AG04449 (cell line): ENCODE measurements around the gene CARHSP1.

Experiments
- CTCF ChIA-PET: fragments of 350-600 bp; formaldehyde crosslinking; extraction: SDS; loops from one replicate; lab custom pipeline; 2021; ENCODE audit warnings: antibody characterized with exemption; lab: Yijun Ruan, JAX
- POLR2A ChIA-PET: fragments of 400-600, 350-600 bp; formaldehyde crosslinking; extraction: SDS; loops from one replicate; lab custom pipeline; 2020; ENCODE audit warnings: antibody characterized with exemption, inconsistent platforms; lab: Yijun Ruan, JAX
- DNase-seq: peaks from one replicate; pipeline ENCODE4 v3.0.0-alpha.2; 2010; ENCODE audit warnings: low read depth, low spot score
- H3K4me3 ChIP-seq: 2 replicates; pipeline ENCODE4 v1.5.1; 2011; ENCODE audit warnings: low read depth, mild to moderate bottlenecking, control low read depth, low read length
- CTCF ChIP-seq: IDR thresholded peaks from one replicate; pipeline ENCODE4 v1.5.1; 2011; ENCODE audit warnings: mild to moderate bottlenecking, moderate library complexity, low read length, control low read depth, inconsistent platforms; ENCODE audit not compliant: insufficient read depth; ENCODE audit errors: missing control alignments

CARHSP1 gene

GRCh38 chr16:8853611-8854010 is 15.2 kb downstream of the CARHSP1 start:
- POLR2A ChIA-PET: no interaction called here
- CTCF ChIA-PET: interaction anchor here (1.1 kb wide), 1 partner anchor 281 kb away, joined by 3 read pairs; no protein-coding TSS in a partner anchor

GRCh38 chr16:8853150-8853549 is 15.7 kb downstream of the CARHSP1 start:
- no peak for TF ChIP-seq CTCF
- CTCF ChIA-PET: interaction anchor here (0.7 to 1.1 kb wide), 2 partner anchors 27 to 282 kb away, joined by 3 to 4 read pairs; no protein-coding TSS in a partner anchor
- POLR2A ChIA-PET: no interaction called here
- no peak for DNase-seq
- H3K4me3 ChIP-seq: no peak overlapping the region

More at GRCh38 chr16:8853611-8854010, 15.2 kb downstream of the CARHSP1 start:
- H3K4me3 ChIP-seq: no peak overlapping the region
- no peak for DNase-seq
- no peak for TF ChIP-seq CTCF

- ChIA-PET POLR2A (no interaction called here), CTCF (interaction anchor here (1.1 kb wide), 1 partner anchor 282 kb away, joined by 3 read pairs; no protein-coding TSS in a partner anchor)
- DNase-seq: no peak
- TF ChIP-seq CTCF: no peak
- H3K4me3 ChIP-seq: no peak overlapping the region
Measured at GRCh38 chr16:8852534-8852933, 16.3 kb downstream of the CARHSP1 start.

GRCh38 chr16:8851761-8852403 is 16.9 kb downstream of the CARHSP1 start:
- CTCF ChIA-PET: interaction anchor here (1.0 kb wide), 1 partner anchor 29 kb away, joined by 5 read pairs; no protein-coding TSS in a partner anchor
- no peak overlapping the region for H3K4me3 ChIP-seq
- POLR2A ChIA-PET: interaction anchor here (0.6 to 0.8 kb wide), 2 partner anchors 17 to 21 kb away, joined by 3 read pairs; partner anchors contain the start of gene CARHSP1

GRCh38 chr16:8850279-8850885 is 18.4 kb downstream of the CARHSP1 start:
- no peak for DNase-seq
- no peak overlapping the region for H3K4me3 ChIP-seq
- POLR2A ChIA-PET: interaction anchor here (1.1 to 1.5 kb wide), 2 partner anchors 18 to 28 kb away, joined by 5 read pairs; partner anchors contain the start of gene CARHSP1
- TF ChIP-seq CTCF: no peak
- CTCF ChIA-PET: interaction anchor here (2.7 kb wide), 1 partner anchor 30 kb away, joined by 9 read pairs; no protein-coding TSS in a partner anchor

More at GRCh38 chr16:8851761-8852403, 16.9 kb downstream of the CARHSP1 start:
- no peak for TF ChIP-seq CTCF
- DNase-seq: no peak
